K562 (cell line): Measurements from ENCODE around the gene PLP2. TPM values are rescaled to one million over a fixed set of nuclear protein-coding genes. Genes with fewer than 3 reads are reported as not detected.
A peak's percentile ranks its signal among the peaks of the same experiment; 100 is the strongest.

Experiments used
- CC2D1A ChIP-seq: fragments of 450-650 bp; IDR thresholded peaks from 2 replicates; pipeline ENCODE4 v1.6.1; 2017; ENCODE audit warnings: mild to moderate bottlenecking
- KDM4B ChIP-seq, 2 experiments: fragments of 450-650 bp in 1 of 2; sonication (generic) in 1 of 2; IDR thresholded peaks; 2 replicates each; pipeline ENCODE4 v1.6.1; 2016 to 2017; ENCODE audit warnings: borderline replicate concordance in 2 of 2, antibody characterized with exemption in 1 of 2, low read depth in 1 of 2, mild to moderate bottlenecking in 1 of 2
- PHTF2 ChIP-seq: fragments of 250-450 bp; sonication (Bioruptor Pico); IDR thresholded peaks from 2 replicates; pipeline ENCODE4 v1.5.0; 2021; ENCODE audit warnings: mild to moderate bottlenecking
- RBM17 ChIP-seq: fragments of 200-400 bp; formaldehyde crosslinking; IDR thresholded peaks from 2 replicates; pipeline ENCODE4 v1.6.1; 2017; ENCODE audit warnings: low read depth, mild to moderate bottlenecking, low read length, borderline replicate concordance
- SMAD1 ChIP-seq: fragments of 150-350 bp; IDR thresholded peaks from 2 replicates; pipeline ENCODE4 v1.6.1; 2014; ENCODE audit warnings: low read length, low read depth; ENCODE audit not compliant: partially characterized antibody
- TAF15 ChIP-seq: fragments of 200-400 bp; formaldehyde crosslinking; IDR thresholded peaks from 2 replicates; pipeline ENCODE4 v1.6.1; 2017; ENCODE audit warnings: mild to moderate bottlenecking, low read depth, low read length, moderate library complexity
- U2AF2 ChIP-seq: fragments of 200-400 bp; formaldehyde crosslinking; optimal IDR thresholded peaks from 2 replicates; pipeline ENCODE3; 2017; ENCODE audit warnings: low read depth, mild to moderate bottlenecking, low read length
- VEZF1 ChIP-seq: fragments of 200-800 bp; sonication (Bioruptor generic); IDR thresholded peaks from 2 replicates; pipeline ENCODE4 v1.6.1; 2017; ENCODE audit warnings: missing genetic modification characterization, missing compliant biosample characterization
- ZBTB11 ChIP-seq, 3 experiments: fragments of 200-800 bp in 1 of 3; fragments of 250-450 bp in 1 of 3; fragments of 450-650 bp in 1 of 3; sonication (Bioruptor Pico) in 1 of 3; sonication (Bioruptor generic) in 1 of 3; formaldehyde crosslinking in 1 of 3; IDR thresholded peaks; 2 replicates each; pipeline versions ENCODE4 v1.6.1 to v1.8.0; 2016 to 2022; ENCODE audit warnings: mild to moderate bottlenecking in 2 of 3, missing genetic modification characterization in 2 of 3, missing compliant biosample characterization in 1 of 3, moderate library complexity in 1 of 3
- ZNF143 ChIP-seq: sonication (generic); formaldehyde crosslinking; IDR thresholded peaks from 2 replicates; pipeline ENCODE4 v1.9.0; 2022; ENCODE audit warnings: mild to moderate bottlenecking, missing genetic modification reagents
- ZNF224 ChIP-seq: sonication (generic); formaldehyde crosslinking; IDR thresholded peaks from 2 replicates; pipeline ENCODE4 v1.8.0; 2022; ENCODE audit warnings: mild to moderate bottlenecking, missing genetic modification reagents
- ZNF253 ChIP-seq: fragments of 250-450 bp; sonication (Bioruptor Pico); conservative IDR thresholded peaks from 2 replicates; pipeline ENCODE4 v1.6.1; 2021; ENCODE audit warnings: mild to moderate bottlenecking
- ZNF277 ChIP-seq: fragments of 250-450 bp; sonication (Bioruptor Pico); IDR thresholded peaks from 2 replicates; pipeline ENCODE4 v1.8.0; 2022; ENCODE audit warnings: inconsistent platforms, mild to moderate bottlenecking, moderate library complexity, borderline replicate concordance
- ZNF384 ChIP-seq: IDR thresholded peaks from 2 replicates; pipeline ENCODE4 v1.6.1; 2012; ENCODE audit warnings: low read depth, low read length, improper control_type of control experiment
- ZNF830 ChIP-seq: fragments of 250-450 bp; sonication (Bioruptor Pico); IDR thresholded peaks from 2 replicates; pipeline ENCODE4 v1.5.0; 2021; ENCODE audit warnings: mild to moderate bottlenecking
- polyA plus RNA-seq, 8 experiments: library from polyadenylated mRNA; depleted of rRNA in 4 of 8; stranded (reverse) in 5 of 8; unstranded in 3 of 8; fragments of >200 nt; fragmentation: Nextera tagmentation in 2 of 8; fragmentation: Illumina TruSeq in 1 of 8; extraction: Ambion mirVana in 2 of 8; extraction: Trizol in 1 of 8; gene quantifications; 2 replicates each; pipeline versions ENCODE4 v1.2.1 to v1.2.3, GENCODE V29; 2011 to 2014; ENCODE audit warnings: inconsistent platforms in 1 of 8, missing spikeins in 1 of 8
- total RNA-seq, 7 experiments: library from RNA; depleted of rRNA in 6 of 7; stranded (reverse); fragments of >200 nt in 6 of 7; fragmentation: Illumina TruSeq in 2 of 7; extraction: Trizol in 2 of 7; gene quantifications; 2 replicates each; pipeline versions ENCODE4 v1.2.1 to v1.2.3, GENCODE V29; 2011 to 2021; ENCODE audit warnings: low replicate concordance in 1 of 7
- TF ChIP-seq, protein P1 (sequence below): sonication (generic); formaldehyde crosslinking; IDR thresholded peaks from 2 replicates; pipeline ENCODE4 v1.9.0; 2022; ENCODE audit warnings: mild to moderate bottlenecking, missing genetic modification reagents
- TF ChIP-seq, protein P2 (sequence below), 2 experiments: IDR thresholded peaks; 2 replicates each; pipeline ENCODE4 v1.6.1; 2011; ENCODE audit warnings: borderline replicate concordance in 1 of 2, control low read depth in 1 of 2, low read depth in 1 of 2, low read length in 1 of 2, mild to moderate bottlenecking in 1 of 2, mixed read lengths in 1 of 2, moderate library complexity in 1 of 2; ENCODE audit not compliant: insufficient read depth in 1 of 2, insufficient read length in 1 of 2, poor library complexity in 1 of 2, severe bottlenecking in 1 of 2; ENCODE audit errors: extremely low read depth in 1 of 2

PLP2 gene
- total and polyA plus RNA-seq, 9 of the 15 experiments (the other 6 are each of a cell fraction or from before 2014, with no cell fraction given), result 34.7 to 236 (median 112) TPM

DNA sequence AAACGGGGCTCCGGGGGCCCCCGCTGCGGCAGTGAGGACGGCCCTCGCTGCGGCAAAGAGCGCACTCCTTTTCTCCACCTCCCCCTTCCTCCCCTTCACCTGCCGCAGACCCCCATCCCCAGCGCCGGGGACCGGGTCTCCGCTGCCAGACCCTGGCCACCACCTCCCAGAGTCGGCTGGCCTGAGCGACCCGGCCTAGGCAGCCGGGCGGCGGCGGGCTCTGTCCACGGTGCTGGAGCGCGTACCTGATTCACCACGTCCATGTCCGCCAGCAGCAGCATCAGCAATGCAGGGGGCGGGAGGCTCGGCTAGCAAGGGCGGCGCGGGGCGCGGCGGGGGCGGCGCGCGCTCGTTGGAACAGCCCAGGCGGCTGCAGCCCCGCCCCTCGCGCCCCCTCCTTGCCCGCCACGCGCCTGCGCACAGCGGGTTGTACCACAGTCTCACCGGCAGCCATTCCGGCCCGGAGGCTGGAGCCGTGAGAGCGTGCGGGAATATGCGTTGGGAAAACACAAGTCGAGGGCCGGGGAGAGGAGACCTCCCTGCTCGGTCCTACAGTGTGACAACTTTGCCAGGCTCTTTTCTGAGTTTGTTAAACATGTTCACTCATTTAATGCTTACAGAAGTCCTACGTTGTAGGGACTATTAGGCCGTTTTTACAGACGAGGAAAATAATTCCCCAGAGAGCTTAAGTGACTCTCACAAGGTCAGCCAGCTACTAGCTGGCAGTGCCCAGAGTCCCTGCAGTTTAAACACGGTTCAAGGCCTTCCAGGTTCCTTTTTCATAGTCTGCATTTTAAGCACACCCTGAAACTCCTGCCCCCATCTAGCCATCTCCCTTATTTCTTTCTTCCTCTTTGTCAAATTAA, 28.4 kb downstream of the PLP2 start, which contains the start of gene SYP (continued):
- no peak for TF ChIP-seq SMAD1
- no peak for TF ChIP-seq ZNF224 (CRISPR knock-in tag)
- TF ChIP-seq CC2D1A, result no peak
- TF ChIP-seq TAF15, result no peak
- peak; percentile 97 for TF ChIP-seq VEZF1
- TF ChIP-seq U2AF2, result no peak
- TF ChIP-seq, protein P1, sequence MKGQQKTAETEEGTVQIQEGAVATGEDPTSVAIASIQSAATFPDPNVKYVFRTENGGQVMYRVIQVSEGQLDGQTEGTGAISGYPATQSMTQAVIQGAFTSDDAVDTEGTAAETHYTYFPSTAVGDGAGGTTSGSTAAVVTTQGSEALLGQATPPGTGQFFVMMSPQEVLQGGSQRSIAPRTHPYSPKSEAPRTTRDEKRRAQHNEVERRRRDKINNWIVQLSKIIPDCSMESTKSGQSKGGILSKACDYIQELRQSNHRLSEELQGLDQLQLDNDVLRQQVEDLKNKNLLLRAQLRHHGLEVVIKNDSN (CRISPR knock-in tag), result no peak
- no peak for TF ChIP-seq ZNF277 (CRISPR knock-in tag)
- TF ChIP-seq ZNF253 (CRISPR knock-in tag), result no peak
- no peak for TF ChIP-seq RBM17
- no peak for TF ChIP-seq ZNF143 (CRISPR knock-in tag)
- TF ChIP-seq, protein P2, sequence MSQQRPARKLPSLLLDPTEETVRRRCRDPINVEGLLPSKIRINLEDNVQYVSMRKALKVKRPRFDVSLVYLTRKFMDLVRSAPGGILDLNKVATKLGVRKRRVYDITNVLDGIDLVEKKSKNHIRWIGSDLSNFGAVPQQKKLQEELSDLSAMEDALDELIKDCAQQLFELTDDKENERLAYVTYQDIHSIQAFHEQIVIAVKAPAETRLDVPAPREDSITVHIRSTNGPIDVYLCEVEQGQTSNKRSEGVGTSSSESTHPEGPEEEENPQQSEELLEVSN (IDR thresholded peaks at IDR 0.05; ENCODE audit: borderline replicate concordance in 1 of 2, extremely low read depth in 1 of 2, insufficient read depth in 1 of 2, insufficient read length in 1 of 2, low read depth in 1 of 2, low read length in 1 of 2, poor library complexity in 1 of 2, severe bottlenecking in 1 of 2), result peak; percentile 30 to 55
- no peak for TF ChIP-seq PHTF2
- TF ChIP-seq KDM4B (IDR thresholded peaks at IDR 0.05; ENCODE audit: borderline replicate concordance in 2 of 2, low read depth in 1 of 2), result 0 out of 4 replicates have a peak, but pooled peaks of 1 of the 2 experiments have one; percentile 30
- no peak; the same call in 1 of the 2 replicates for TF ChIP-seq ZNF384
- TF ChIP-seq ZBTB11 (CRISPR knock-in tag; IDR thresholded peaks at IDR 0.05), result peak in 1 of 3 experiments; percentile 51; a peak in 1 of 6 replicates
- TF ChIP-seq ZNF830 (CRISPR knock-in tag), result no peak
